A673 (cell line): ENCODE measurements around the gene RESF1. TPM values are rescaled to one million over a fixed set of nuclear protein-coding genes. Genes with fewer than 3 reads are reported as not detected.

ENCODE experiments used
- BruUV-seq: library from RNA; stranded (reverse); fragments of 400-500 nt; replicated peaks from 2 replicates; lab custom pipeline; 2021; lab: Mats Ljungman, UMichigan
- CTCF ChIA-PET: fragments of 300-600 bp; sonication (Branson Sonifier 250); formaldehyde crosslinking; loops from one replicate; lab custom pipeline; 2022; ENCODE audit warnings: antibody characterized with exemption; lab: Charles Lee
- POLR2A ChIA-PET: fragments of 300-600 bp; sonication (Branson Sonifier 250); formaldehyde crosslinking; loops from one replicate; lab custom pipeline; 2022; ENCODE audit warnings: antibody characterized with exemption; ENCODE audit not compliant: low non-redundant PET; lab: Charles Lee
- DNase-seq: peaks from one replicate; pipeline ENCODE4 v3.0.0-alpha.2; 2015; ENCODE audit warnings: low spot score
- H3K27ac ChIP-seq: fragments of 200-600 bp; sonication (generic); 2 replicates; pipeline ENCODE4 v1.5.1; 2016; ENCODE audit warnings: mixed run types, low read depth, mild to moderate bottlenecking, mixed read lengths, antibody characterized with exemption, low read length; ENCODE audit not compliant: poor library complexity, severe bottlenecking
- H3K27me3 ChIP-seq: fragments of 200-600 bp; sonication (generic); replicated peaks from 2 replicates; pipeline ENCODE4 v1.6.1; 2017; ENCODE audit warnings: mixed run types, low read depth, mild to moderate bottlenecking, mixed read lengths, antibody characterized with exemption, low read length; ENCODE audit not compliant: insufficient read depth, poor library complexity
- H3K36me3 ChIP-seq: fragments of 200-600 bp; sonication (generic); 2 replicates; pipeline ENCODE4 v1.6.1; 2016; ENCODE audit warnings: mixed run types, mild to moderate bottlenecking, mixed read lengths, antibody characterized with exemption, low read length; ENCODE audit not compliant: insufficient read depth, poor library complexity, severe bottlenecking
- H3K4me1 ChIP-seq: fragments of 200-600 bp; sonication (generic); 2 replicates; pipeline ENCODE4 v1.6.1; 2017; ENCODE audit warnings: mixed run types, mild to moderate bottlenecking, mixed read lengths, antibody characterized with exemption, low read length; ENCODE audit not compliant: insufficient read depth, poor library complexity, severe bottlenecking
- H3K4me3 ChIP-seq: fragments of 200-600 bp; sonication (generic); 2 replicates; pipeline ENCODE4 v1.5.1; 2016; ENCODE audit warnings: low read depth, mixed run types, mild to moderate bottlenecking, mixed read lengths, low read length; ENCODE audit not compliant: poor library complexity, severe bottlenecking
- H3K9me3 ChIP-seq: fragments of 200-600 bp; sonication (generic); 2 replicates; pipeline ENCODE4 v1.6.1; 2016; ENCODE audit warnings: mixed run types, low read depth, mild to moderate bottlenecking, mixed read lengths, antibody characterized with exemption, low read length; ENCODE audit not compliant: poor library complexity, severe bottlenecking
- EZH2 ChIP-seq: fragments of 200-600 bp; sonication (generic); IDR thresholded peaks from 2 replicates; pipeline ENCODE4 v1.6.1; 2017; ENCODE audit warnings: borderline replicate concordance, low read depth, mild to moderate bottlenecking, mixed read lengths, antibody characterized with exemption, low read length; ENCODE audit not compliant: poor library complexity, severe bottlenecking
- intact Hi-C: fragments of 100-400 bp; cut with micrococcal nuclease; formaldehyde crosslinking; loops from one replicate; pipeline ENCODE4 v1.10.0; 2022; ENCODE audit not compliant: unreplicated experiment
- total RNA-seq: library from RNA; stranded (reverse); gene quantifications from 2 replicates; pipeline ENCODE4 v1.2.3, GENCODE V29; 2021
- TF ChIP-seq, protein P1 (sequence below): fragments of 300-800, 200-600 bp; sonication (generic); conservative IDR thresholded peaks from 2 replicates; pipeline ENCODE4 v1.5.1; 2017; ENCODE audit warnings: low read depth, mild to moderate bottlenecking, antibody characterized with exemption, low read length, moderate library complexity, mixed read lengths

Gene RESF1
- total RNA-seq, 1 experiment from 2014 or later = 63.7 TPM

- DNase-seq = no peak
- intact Hi-C loops = no loop called here
- Histone ChIP-seq H3K9me3 (no peaks in the 10 kb centered on the region), H3K27ac (no peak overlapping the region), H3K4me3 (no peak overlapping the region), H3K4me1 (no peaks in the 10 kb centered on the region), H3K27me3 (no peaks in the 10 kb centered on the region), H3K36me3 (no peaks in the 10 kb centered on the region)
- TF ChIP-seq, protein P1, sequence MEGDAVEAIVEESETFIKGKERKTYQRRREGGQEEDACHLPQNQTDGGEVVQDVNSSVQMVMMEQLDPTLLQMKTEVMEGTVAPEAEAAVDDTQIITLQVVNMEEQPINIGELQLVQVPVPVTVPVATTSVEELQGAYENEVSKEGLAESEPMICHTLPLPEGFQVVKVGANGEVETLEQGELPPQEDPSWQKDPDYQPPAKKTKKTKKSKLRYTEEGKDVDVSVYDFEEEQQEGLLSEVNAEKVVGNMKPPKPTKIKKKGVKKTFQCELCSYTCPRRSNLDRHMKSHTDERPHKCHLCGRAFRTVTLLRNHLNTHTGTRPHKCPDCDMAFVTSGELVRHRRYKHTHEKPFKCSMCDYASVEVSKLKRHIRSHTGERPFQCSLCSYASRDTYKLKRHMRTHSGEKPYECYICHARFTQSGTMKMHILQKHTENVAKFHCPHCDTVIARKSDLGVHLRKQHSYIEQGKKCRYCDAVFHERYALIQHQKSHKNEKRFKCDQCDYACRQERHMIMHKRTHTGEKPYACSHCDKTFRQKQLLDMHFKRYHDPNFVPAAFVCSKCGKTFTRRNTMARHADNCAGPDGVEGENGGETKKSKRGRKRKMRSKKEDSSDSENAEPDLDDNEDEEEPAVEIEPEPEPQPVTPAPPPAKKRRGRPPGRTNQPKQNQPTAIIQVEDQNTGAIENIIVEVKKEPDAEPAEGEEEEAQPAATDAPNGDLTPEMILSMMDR = no peak
- no peak for TF ChIP-seq EZH2
- ChIA-PET CTCF (no interaction called here), POLR2A (no interaction called here)
- no TSS peak for BruUV-seq
Observed at GRCh38 chr12:31929027-31929526, 30.1 kb upstream of the RESF1 start.

GRCh38 chr12:31931796-31932715 lies 27.2 kb upstream of the RESF1 start:
- intact Hi-C loops = no loop called here
- no peaks in the 10 kb centered on the region for H3K27me3 ChIP-seq
- ChIA-PET POLR2A (no interaction called here), CTCF (interaction anchor here (0.6 kb wide), 1 partner anchor 279 kb away, joined by 5 read pairs; no protein-coding TSS in a partner anchor)
- no peaks in the 10 kb centered on the region for H3K36me3 ChIP-seq
- H3K4me1 ChIP-seq = no peaks in the 10 kb centered on the region
- TF ChIP-seq, protein P1 = no peak
- no peak for TF ChIP-seq EZH2
- no TSS peak for BruUV-seq
- no peak overlapping the region for H3K27ac ChIP-seq
- no peak for DNase-seq
- H3K9me3 ChIP-seq = no peaks in the 10 kb centered on the region
- no peak overlapping the region for H3K4me3 ChIP-seq

GRCh38 chr12:31944299-31944698 lies 14.9 kb upstream of the RESF1 start:
- CTCF ChIA-PET = no interaction called here
- TF ChIP-seq EZH2 = no peak
- TF ChIP-seq, protein P1 = no peak
- intact Hi-C loops = no loop called here
- no peak overlapping the region for H3K4me3 ChIP-seq
- POLR2A ChIA-PET = no interaction called here
- no peak overlapping the region for H3K27ac ChIP-seq
- no peaks in the 10 kb centered on the region for H3K36me3 ChIP-seq
- H3K4me1 ChIP-seq = no peaks in the 10 kb centered on the region
- H3K27me3 ChIP-seq = no peaks in the 10 kb centered on the region
- no peak for DNase-seq
- H3K9me3 ChIP-seq = no peaks in the 10 kb centered on the region
- no TSS peak for BruUV-seq
